Activated naive CD8-positive, alpha-beta T cell (primary cell): Measurements from ENCODE around the gene CMTM1.

Experiments
- H3K27ac Mint-ChIP-seq: one replicate; pipeline ENCODE4 v1.8.0; 2021; ENCODE audit warnings: mixed read lengths
- H3K27me3 Mint-ChIP-seq: one replicate; pipeline ENCODE4 v1.8.0; 2021; ENCODE audit warnings: mixed read lengths
- H3K36me3 Mint-ChIP-seq: one replicate; pipeline ENCODE4 v1.8.0; 2021; ENCODE audit warnings: mixed read lengths
- H3K4me1 Mint-ChIP-seq: one replicate; pipeline ENCODE4 v1.8.0; 2021; ENCODE audit warnings: low read depth, mixed read lengths
- H3K4me3 Mint-ChIP-seq: one replicate; pipeline ENCODE4 v1.8.0; 2021; ENCODE audit warnings: mild to moderate bottlenecking, mixed read lengths
- H3K9me3 Mint-ChIP-seq: one replicate; pipeline ENCODE4 v1.8.0; 2021; ENCODE audit warnings: low read depth, mixed read lengths

The CMTM1 gene

GRCh38 chr16:66525396-66526180, 40.7 kb upstream of the CMTM1 start:
- no peaks in the 10 kb centered on the region for H3K27me3 Mint-ChIP-seq
- H3K36me3 Mint-ChIP-seq: peaks cover 6% of the 10 kb centered on the region
- H3K27ac Mint-ChIP-seq: peak overlapping the region; percentile 56
- no peak overlapping the region for H3K4me3 Mint-ChIP-seq
- H3K9me3 Mint-ChIP-seq: no peaks in the 10 kb centered on the region
- peaks cover 62% of the 10 kb centered on the region for H3K4me1 Mint-ChIP-seq

- no peak overlapping the region for H3K27ac Mint-ChIP-seq
- H3K9me3 Mint-ChIP-seq: no peaks in the 10 kb centered on the region
- peaks cover 6% of the 10 kb centered on the region for H3K36me3 Mint-ChIP-seq
- H3K4me3 Mint-ChIP-seq: no peak overlapping the region
- peaks cover 35% of the 10 kb centered on the region for H3K4me1 Mint-ChIP-seq
- H3K27me3 Mint-ChIP-seq: no peaks in the 10 kb centered on the region
These were observed 37.9 kb upstream of the CMTM1 start for GRCh38 chr16:66528294-66528693.

GRCh38 chr16:66529475-66529874, 36.8 kb upstream of the CMTM1 start:
- peak overlapping the region; percentile 82 for H3K27ac Mint-ChIP-seq

GRCh38 chr16:66534376-66534799, 31.9 kb upstream of the CMTM1 start:
- Mint-ChIP-seq H3K4me1 (peaks cover 9% of the 10 kb centered on the region), H3K9me3 (no peaks in the 10 kb centered on the region), H3K36me3 (peaks cover 8% of the 10 kb centered on the region), H3K4me3 (no peak overlapping the region), H3K27ac (no peak overlapping the region), H3K27me3 (no peaks in the 10 kb centered on the region)

More at GRCh38 chr16:66529475-66529874, 36.8 kb upstream of the CMTM1 start:
- H3K36me3 Mint-ChIP-seq: peaks cover 8% of the 10 kb centered on the region
- H3K27me3 Mint-ChIP-seq: no peaks in the 10 kb centered on the region
- peaks cover 25% of the 10 kb centered on the region for H3K4me1 Mint-ChIP-seq
- H3K9me3 Mint-ChIP-seq: no peaks in the 10 kb centered on the region
- no peak overlapping the region for H3K4me3 Mint-ChIP-seq

GRCh38 chr16:66536525-66536924, 29.7 kb upstream of the CMTM1 start:
- Mint-ChIP-seq H3K4me3 (no peak overlapping the region), H3K9me3 (no peaks in the 10 kb centered on the region), H3K4me1 (peaks cover 6% of the 10 kb centered on the region), H3K36me3 (peaks cover 6% of the 10 kb centered on the region), H3K27ac (no peak overlapping the region), H3K27me3 (no peaks in the 10 kb centered on the region)

- peaks cover 6% of the 10 kb centered on the region for H3K4me1 Mint-ChIP-seq
- no peaks in the 10 kb centered on the region for H3K27me3 Mint-ChIP-seq
- H3K36me3 Mint-ChIP-seq: peaks cover 6% of the 10 kb centered on the region
- no peak overlapping the region for H3K27ac Mint-ChIP-seq
- H3K9me3 Mint-ChIP-seq: no peaks in the 10 kb centered on the region
- H3K4me3 Mint-ChIP-seq: no peak overlapping the region
These were observed 29.0 kb upstream of the CMTM1 start for GRCh38 chr16:66537236-66537635.

- H3K4me1 Mint-ChIP-seq: peaks cover 6% of the 10 kb centered on the region
- H3K4me3 Mint-ChIP-seq: no peak overlapping the region
- peaks cover 6% of the 10 kb centered on the region for H3K36me3 Mint-ChIP-seq
- no peaks in the 10 kb centered on the region for H3K27me3 Mint-ChIP-seq
- H3K27ac Mint-ChIP-seq: no peak overlapping the region
- no peaks in the 10 kb centered on the region for H3K9me3 Mint-ChIP-seq
These were observed 27.3 kb upstream of the CMTM1 start for GRCh38 chr16:66538910-66539309.

- H3K27ac Mint-ChIP-seq: no peak overlapping the region
- no peaks in the 10 kb centered on the region for H3K27me3 Mint-ChIP-seq
- peaks cover 3% of the 10 kb centered on the region for H3K36me3 Mint-ChIP-seq
- H3K9me3 Mint-ChIP-seq: no peaks in the 10 kb centered on the region
- H3K4me1 Mint-ChIP-seq: peaks cover 6% of the 10 kb centered on the region
- H3K4me3 Mint-ChIP-seq: no peak overlapping the region
These were observed 26.4 kb upstream of the CMTM1 start for GRCh38 chr16:66539623-66540469.

GRCh38 chr16:66541388-66542355, 24.6 kb upstream of the CMTM1 start:
- Mint-ChIP-seq H3K27ac (no peak overlapping the region), H3K4me3 (no peak overlapping the region), H3K9me3 (no peaks in the 10 kb centered on the region)

GRCh38 chr16:66542396-66542795, 23.8 kb upstream of the CMTM1 start:
- no peak overlapping the region for H3K27ac Mint-ChIP-seq
- H3K27me3 Mint-ChIP-seq: no peaks in the 10 kb centered on the region
- H3K4me1 Mint-ChIP-seq: peaks cover 6% of the 10 kb centered on the region

More at GRCh38 chr16:66541388-66542355, 24.6 kb upstream of the CMTM1 start:
- Mint-ChIP-seq H3K36me3 (no peaks in the 10 kb centered on the region), H3K27me3 (no peaks in the 10 kb centered on the region), H3K4me1 (peaks cover 6% of the 10 kb centered on the region)

GRCh38 chr16:66543541-66543940, 22.7 kb upstream of the CMTM1 start:
- no peaks in the 10 kb centered on the region for H3K9me3 Mint-ChIP-seq
- no peaks in the 10 kb centered on the region for H3K36me3 Mint-ChIP-seq
- no peak overlapping the region for H3K27ac Mint-ChIP-seq
- H3K27me3 Mint-ChIP-seq: no peaks in the 10 kb centered on the region
- H3K4me1 Mint-ChIP-seq: peaks cover 13% of the 10 kb centered on the region
- H3K4me3 Mint-ChIP-seq: no peak overlapping the region

More at GRCh38 chr16:66542396-66542795, 23.8 kb upstream of the CMTM1 start:
- H3K9me3 Mint-ChIP-seq: no peaks in the 10 kb centered on the region
- H3K36me3 Mint-ChIP-seq: no peaks in the 10 kb centered on the region
- H3K4me3 Mint-ChIP-seq: no peak overlapping the region

- Mint-ChIP-seq H3K27me3 (no peaks in the 10 kb centered on the region), H3K4me3 (no peak overlapping the region), H3K27ac (peak overlapping the region; percentile 42), H3K4me1 (peaks cover 16% of the 10 kb centered on the region), H3K36me3 (no peaks in the 10 kb centered on the region), H3K9me3 (no peaks in the 10 kb centered on the region)
These were observed 22.1 kb upstream of the CMTM1 start for GRCh38 chr16:66544016-66544757.

GRCh38 chr16:66547101-66547989, 18.9 kb upstream of the CMTM1 start:
- Mint-ChIP-seq H3K36me3 (no peaks in the 10 kb centered on the region), H3K27me3 (no peaks in the 10 kb centered on the region), H3K9me3 (no peaks in the 10 kb centered on the region), H3K4me1 (peaks cover 36% of the 10 kb centered on the region), H3K27ac (no peak overlapping the region), H3K4me3 (no peak overlapping the region)
